H1 (cell line): ENCODE data around the gene FOXN3. TPM values are rescaled to one million over a fixed set of nuclear protein-coding genes. Genes with fewer than 3 reads are reported as not detected.

Source experiments
- EGR1 ChIP-seq: IDR thresholded peaks from 2 replicates; pipeline ENCODE4 v1.6.1; 2011; ENCODE audit warnings: low read depth, low read length, borderline replicate concordance
- EZH2 ChIP-seq: fragments of 200-600 bp; sonication (generic); IDR thresholded peaks from 2 replicates; pipeline ENCODE4 v1.7.1; 2012; ENCODE audit warnings: low read depth, mild to moderate bottlenecking, moderate library complexity, low read length, inconsistent platforms; ENCODE audit not compliant: severe bottlenecking
- HDAC6 ChIP-seq: IDR thresholded peaks from one replicate; pipeline ENCODE4 v1.7.1; 2012; ENCODE audit warnings: low read depth, mild to moderate bottlenecking, inconsistent platforms, low read length, moderate library complexity
- polyA plus RNA-seq, 7 experiments: library from polyadenylated mRNA; depleted of rRNA in 3 of 7; stranded (reverse) in 5 of 7; unstranded in 2 of 7; fragments of >200 nt in 5 of 7; fragments of 200-250 nt in 2 of 7; gene quantifications; 1 replicate in 5 of 7; 2 replicates in 1 of 7; 4 replicates in 1 of 7; pipeline versions ENCODE4 v1.2.1 to v1.2.3, GENCODE V29; 2011 to 2013; ENCODE audit warnings: missing spikeins in 2 of 7, mixed read lengths in 2 of 7
- total RNA-seq: library from RNA; stranded (reverse); fragmentation: NEBNext Ultra II Directional; extraction: Animal tissue kit (Norgen Biotek cat#: 25700); gene quantifications from 2 replicates; pipeline ENCODE4 v1.2.1, GENCODE V29; 2021
- TF ChIP-seq, protein P1 (sequence below): fragments of 300-600 bp; sonication (generic); IDR thresholded peaks from 2 replicates; pipeline ENCODE4 v1.7.1; 2012; ENCODE audit warnings: low read length, moderate library complexity, mild to moderate bottlenecking, inconsistent platforms; ENCODE audit not compliant: insufficient replicate concordance

FOXN3 gene
- total and polyA plus RNA-seq, 2 of the 8 experiments (the other 6 are each of a cell fraction or from before 2014, with no cell fraction given) = 52.6 to 178 TPM

DNA sequence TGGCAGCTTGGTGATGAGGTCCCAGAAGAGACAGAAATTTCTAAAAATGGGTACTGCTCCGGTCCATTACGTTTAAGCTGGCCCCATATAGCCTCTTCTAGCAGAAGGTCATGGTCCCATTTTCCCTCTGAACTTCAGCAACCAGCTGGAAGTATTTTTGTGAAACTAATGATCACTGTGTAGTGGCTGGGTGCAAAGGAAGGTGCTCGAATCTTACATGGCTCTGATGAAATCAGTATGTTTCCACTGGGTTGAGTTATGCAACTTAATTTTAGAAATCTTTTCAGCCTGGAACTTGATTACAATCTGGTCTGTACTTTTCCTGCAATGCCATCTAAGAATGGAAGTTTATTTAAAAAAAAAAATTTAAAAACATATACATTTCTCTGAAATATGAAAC is 228.5 kb downstream of the FOXN3 start (continued):
- TF ChIP-seq, protein P1, sequence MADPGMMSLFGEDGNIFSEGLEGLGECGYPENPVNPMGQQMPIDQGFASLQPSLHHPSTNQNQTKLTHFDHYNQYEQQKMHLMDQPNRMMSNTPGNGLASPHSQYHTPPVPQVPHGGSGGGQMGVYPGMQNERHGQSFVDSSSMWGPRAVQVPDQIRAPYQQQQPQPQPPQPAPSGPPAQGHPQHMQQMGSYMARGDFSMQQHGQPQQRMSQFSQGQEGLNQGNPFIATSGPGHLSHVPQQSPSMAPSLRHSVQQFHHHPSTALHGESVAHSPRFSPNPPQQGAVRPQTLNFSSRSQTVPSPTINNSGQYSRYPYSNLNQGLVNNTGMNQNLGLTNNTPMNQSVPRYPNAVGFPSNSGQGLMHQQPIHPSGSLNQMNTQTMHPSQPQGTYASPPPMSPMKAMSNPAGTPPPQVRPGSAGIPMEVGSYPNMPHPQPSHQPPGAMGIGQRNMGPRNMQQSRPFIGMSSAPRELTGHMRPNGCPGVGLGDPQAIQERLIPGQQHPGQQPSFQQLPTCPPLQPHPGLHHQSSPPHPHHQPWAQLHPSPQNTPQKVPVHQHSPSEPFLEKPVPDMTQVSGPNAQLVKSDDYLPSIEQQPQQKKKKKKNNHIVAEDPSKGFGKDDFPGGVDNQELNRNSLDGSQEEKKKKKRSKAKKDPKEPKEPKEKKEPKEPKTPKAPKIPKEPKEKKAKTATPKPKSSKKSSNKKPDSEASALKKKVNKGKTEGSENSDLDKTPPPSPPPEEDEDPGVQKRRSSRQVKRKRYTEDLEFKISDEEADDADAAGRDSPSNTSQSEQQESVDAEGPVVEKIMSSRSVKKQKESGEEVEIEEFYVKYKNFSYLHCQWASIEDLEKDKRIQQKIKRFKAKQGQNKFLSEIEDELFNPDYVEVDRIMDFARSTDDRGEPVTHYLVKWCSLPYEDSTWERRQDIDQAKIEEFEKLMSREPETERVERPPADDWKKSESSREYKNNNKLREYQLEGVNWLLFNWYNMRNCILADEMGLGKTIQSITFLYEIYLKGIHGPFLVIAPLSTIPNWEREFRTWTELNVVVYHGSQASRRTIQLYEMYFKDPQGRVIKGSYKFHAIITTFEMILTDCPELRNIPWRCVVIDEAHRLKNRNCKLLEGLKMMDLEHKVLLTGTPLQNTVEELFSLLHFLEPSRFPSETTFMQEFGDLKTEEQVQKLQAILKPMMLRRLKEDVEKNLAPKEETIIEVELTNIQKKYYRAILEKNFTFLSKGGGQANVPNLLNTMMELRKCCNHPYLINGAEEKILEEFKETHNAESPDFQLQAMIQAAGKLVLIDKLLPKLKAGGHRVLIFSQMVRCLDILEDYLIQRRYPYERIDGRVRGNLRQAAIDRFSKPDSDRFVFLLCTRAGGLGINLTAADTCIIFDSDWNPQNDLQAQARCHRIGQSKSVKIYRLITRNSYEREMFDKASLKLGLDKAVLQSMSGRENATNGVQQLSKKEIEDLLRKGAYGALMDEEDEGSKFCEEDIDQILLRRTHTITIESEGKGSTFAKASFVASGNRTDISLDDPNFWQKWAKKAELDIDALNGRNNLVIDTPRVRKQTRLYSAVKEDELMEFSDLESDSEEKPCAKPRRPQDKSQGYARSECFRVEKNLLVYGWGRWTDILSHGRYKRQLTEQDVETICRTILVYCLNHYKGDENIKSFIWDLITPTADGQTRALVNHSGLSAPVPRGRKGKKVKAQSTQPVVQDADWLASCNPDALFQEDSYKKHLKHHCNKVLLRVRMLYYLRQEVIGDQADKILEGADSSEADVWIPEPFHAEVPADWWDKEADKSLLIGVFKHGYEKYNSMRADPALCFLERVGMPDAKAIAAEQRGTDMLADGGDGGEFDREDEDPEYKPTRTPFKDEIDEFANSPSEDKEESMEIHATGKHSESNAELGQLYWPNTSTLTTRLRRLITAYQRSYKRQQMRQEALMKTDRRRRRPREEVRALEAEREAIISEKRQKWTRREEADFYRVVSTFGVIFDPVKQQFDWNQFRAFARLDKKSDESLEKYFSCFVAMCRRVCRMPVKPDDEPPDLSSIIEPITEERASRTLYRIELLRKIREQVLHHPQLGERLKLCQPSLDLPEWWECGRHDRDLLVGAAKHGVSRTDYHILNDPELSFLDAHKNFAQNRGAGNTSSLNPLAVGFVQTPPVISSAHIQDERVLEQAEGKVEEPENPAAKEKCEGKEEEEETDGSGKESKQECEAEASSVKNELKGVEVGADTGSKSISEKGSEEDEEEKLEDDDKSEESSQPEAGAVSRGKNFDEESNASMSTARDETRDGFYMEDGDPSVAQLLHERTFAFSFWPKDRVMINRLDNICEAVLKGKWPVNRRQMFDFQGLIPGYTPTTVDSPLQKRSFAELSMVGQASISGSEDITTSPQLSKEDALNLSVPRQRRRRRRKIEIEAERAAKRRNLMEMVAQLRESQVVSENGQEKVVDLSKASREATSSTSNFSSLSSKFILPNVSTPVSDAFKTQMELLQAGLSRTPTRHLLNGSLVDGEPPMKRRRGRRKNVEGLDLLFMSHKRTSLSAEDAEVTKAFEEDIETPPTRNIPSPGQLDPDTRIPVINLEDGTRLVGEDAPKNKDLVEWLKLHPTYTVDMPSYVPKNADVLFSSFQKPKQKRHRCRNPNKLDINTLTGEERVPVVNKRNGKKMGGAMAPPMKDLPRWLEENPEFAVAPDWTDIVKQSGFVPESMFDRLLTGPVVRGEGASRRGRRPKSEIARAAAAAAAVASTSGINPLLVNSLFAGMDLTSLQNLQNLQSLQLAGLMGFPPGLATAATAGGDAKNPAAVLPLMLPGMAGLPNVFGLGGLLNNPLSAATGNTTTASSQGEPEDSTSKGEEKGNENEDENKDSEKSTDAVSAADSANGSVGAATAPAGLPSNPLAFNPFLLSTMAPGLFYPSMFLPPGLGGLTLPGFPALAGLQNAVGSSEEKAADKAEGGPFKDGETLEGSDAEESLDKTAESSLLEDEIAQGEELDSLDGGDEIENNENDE = no peak
- no peak for TF ChIP-seq HDAC6
- no peak for TF ChIP-seq EZH2
- no peak for TF ChIP-seq EGR1
